ENCODE measurements around the gene TMEM204. TPM values are rescaled to one million over a fixed set of nuclear protein-coding genes. Genes with fewer than 3 reads are reported as not detected.

The TMEM204 gene
- total RNA-seq, 2 donors from 2014 or later, result 35.1 to 42.2 TPM

DNA sequence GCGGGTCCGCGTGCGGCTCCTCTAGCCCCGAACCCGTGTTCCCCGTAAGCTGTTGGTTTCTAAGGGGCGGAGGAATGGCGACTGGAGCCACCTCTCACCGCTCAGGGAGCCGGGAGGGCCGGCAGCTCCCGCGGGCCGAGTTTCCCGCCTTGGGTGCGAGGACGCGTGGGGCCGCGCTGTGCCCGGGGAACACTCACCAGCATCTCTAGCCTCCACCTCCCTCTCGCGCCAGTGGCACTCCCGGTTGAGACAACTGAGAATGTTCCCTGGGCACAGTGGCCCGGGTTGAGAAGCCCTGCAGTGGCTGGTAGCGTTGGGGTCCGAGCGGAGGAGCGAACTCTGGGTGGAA is 39.7 kb upstream of the TMEM204 start:
- H3K4me1 ChIP-seq, result peaks cover 0 to 30% of the 10 kb centered on the region in 2 donors
- H3K36me3 ChIP-seq, result peaks cover 32% of the 10 kb centered on the region
- H3K27me3 ChIP-seq, result no peaks in the 10 kb centered on the region
- peak overlapping the region; percentile 92 to 95 for H3K27ac ChIP-seq
- DNase-seq (ENCODE audit: low spot score), result no peak
- no peaks in the 10 kb centered on the region for H3K9me3 ChIP-seq
- no peak for TF ChIP-seq CTCF (IDR thresholded peaks at IDR 0.05)
- peak overlapping the region; percentile 76 to 80 for H3K4me3 ChIP-seq

DNA sequence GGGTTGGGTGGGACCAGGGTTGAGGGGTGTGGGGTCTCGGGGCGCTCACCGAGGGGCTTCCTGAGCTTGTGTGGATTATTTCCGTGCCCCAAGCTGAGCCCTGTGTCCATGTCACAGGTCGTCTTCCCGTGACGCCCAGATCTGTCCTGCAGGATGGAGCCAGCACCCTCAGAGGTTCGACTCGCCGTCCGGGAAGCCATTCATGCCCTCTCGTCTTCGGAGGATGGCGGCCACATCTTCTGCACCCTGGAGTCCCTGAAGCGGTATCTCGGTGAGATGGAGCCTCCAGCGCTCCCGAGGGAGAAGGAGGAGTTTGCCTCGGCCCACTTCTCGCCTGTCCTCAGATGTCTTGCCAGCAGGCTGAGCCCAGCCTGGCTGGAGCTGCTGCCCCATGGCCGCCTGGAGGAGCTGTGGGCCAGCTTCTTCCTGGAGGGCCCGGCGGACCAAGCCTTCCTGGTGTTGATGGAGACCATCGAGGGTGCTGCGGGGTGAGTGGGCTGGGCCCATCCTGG is 39.3 kb upstream of the TMEM204 start:
- no peaks in the 10 kb centered on the region for H3K9me3 ChIP-seq
- H3K36me3 ChIP-seq, result peaks cover 35% of the 10 kb centered on the region

GRCh38 chr16:1494711-1495110 is 38.8 kb upstream of the TMEM204 start:
- H3K36me3 ChIP-seq, result peaks cover 41% of the 10 kb centered on the region
- no peak for TF ChIP-seq CTCF (IDR thresholded peaks at IDR 0.05)
- no peaks in the 10 kb centered on the region for H3K27me3 ChIP-seq
- no peaks in the 10 kb centered on the region for H3K9me3 ChIP-seq
- peak overlapping the region; percentile 92 to 95 for H3K27ac ChIP-seq
- peak overlapping the region; percentile 76 to 80 for H3K4me3 ChIP-seq
- H3K4me1 ChIP-seq, result peaks cover 0 to 30% of the 10 kb centered on the region in 2 donors
- peak; percentile 68 for DNase-seq (ENCODE audit: low spot score)

More for the DNA sequence above, 39.3 kb upstream of the TMEM204 start:
- no peaks in the 10 kb centered on the region for H3K27me3 ChIP-seq
- H3K27ac ChIP-seq, result peak overlapping the region; percentile 92 to 95
- H3K4me1 ChIP-seq, result peaks cover 0 to 30% of the 10 kb centered on the region in 2 donors
- peak; percentile 66 for DNase-seq (ENCODE audit: low spot score)
- TF ChIP-seq CTCF (IDR thresholded peaks at IDR 0.05), result peak in 1 of 2 donors; percentile 74
- peak overlapping the region; percentile 76 to 80 for H3K4me3 ChIP-seq

DNA sequence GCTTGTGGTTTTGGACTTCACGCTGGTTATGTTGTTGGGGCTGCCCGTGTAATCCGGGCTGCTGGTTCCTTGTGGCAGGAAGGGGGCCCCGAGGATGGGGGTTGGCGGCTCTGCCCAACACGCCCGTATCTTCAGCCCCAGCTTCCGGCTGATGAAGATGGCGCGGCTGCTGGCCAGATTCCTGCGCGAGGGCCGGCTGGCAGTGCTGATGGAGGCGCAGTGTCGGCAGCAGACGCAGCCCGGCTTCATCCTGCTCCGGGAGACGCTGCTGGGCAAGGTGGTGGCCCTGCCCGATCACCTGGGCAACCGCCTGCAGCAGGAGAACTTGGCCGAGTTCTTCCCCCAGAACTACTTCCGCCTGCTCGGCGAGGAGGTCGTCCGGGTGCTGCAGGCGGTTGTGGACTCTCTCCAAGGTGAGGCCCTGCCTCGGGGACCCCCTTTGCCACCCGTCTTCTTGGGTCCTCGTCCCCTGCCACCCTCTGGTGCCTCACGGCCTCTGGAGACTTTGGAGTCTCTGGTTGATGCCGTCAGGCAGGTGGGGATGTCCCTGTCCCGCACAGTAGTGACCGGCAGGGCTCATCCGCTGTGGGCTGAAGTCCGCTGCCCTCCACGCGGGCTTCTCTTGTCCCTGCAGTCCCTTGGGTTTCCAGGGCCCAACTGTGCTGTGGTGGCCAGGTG is 38.1 kb upstream of the TMEM204 start:
- peaks cover 47% of the 10 kb centered on the region for H3K36me3 ChIP-seq
- peak overlapping the region in 1 of 2 donors; percentile 5 for H3K4me3 ChIP-seq
- TF ChIP-seq CTCF (IDR thresholded peaks at IDR 0.05), result no peak
- no peaks in the 10 kb centered on the region for H3K27me3 ChIP-seq
- H3K27ac ChIP-seq, result peak overlapping the region; percentile 92 to 95
- peaks cover 0 to 30% of the 10 kb centered on the region in 2 donors for H3K4me1 ChIP-seq
- H3K9me3 ChIP-seq, result no peaks in the 10 kb centered on the region
- no peak for DNase-seq (ENCODE audit: low spot score)

- H3K9me3 ChIP-seq, result no peaks in the 10 kb centered on the region
- no peak overlapping the region for H3K4me3 ChIP-seq
- no peak for TF ChIP-seq CTCF (IDR thresholded peaks at IDR 0.05)
- H3K36me3 ChIP-seq, result peaks cover 52% of the 10 kb centered on the region
- no peak for DNase-seq (ENCODE audit: low spot score)
- peaks cover 0 to 30% of the 10 kb centered on the region in 2 donors for H3K4me1 ChIP-seq
- no peaks in the 10 kb centered on the region for H3K27me3 ChIP-seq
- no peak overlapping the region for H3K27ac ChIP-seq
Observed at GRCh38 chr16:1495889-1496262, 37.6 kb upstream of the TMEM204 start.

Measured in right atrium auricular region (tissue), 2 donors.